Spinal cord (tissue), 10 donors: Measurements from ENCODE around the gene NRARP. TPM values are rescaled to one million over a fixed set of nuclear protein-coding genes. Genes with fewer than 3 reads are reported as not detected.

ENCODE experiments used
- DNase-seq, 6 donors: peaks; one replicate each; pipeline versions ENCODE4 v3.0.0 to v3.0.0-alpha.2; 2013 to 2015; ENCODE audit warnings: low spot score in 6 of 6, low read depth in 4 of 6
- H3K27ac ChIP-seq: one replicate; pipeline ENCODE4 v1.5.1; 2013; ENCODE audit warnings: low read depth, low read length, control low read depth
- H3K27me3 ChIP-seq: one replicate; pipeline ENCODE4 v1.6.1; 2013; ENCODE audit warnings: low read length; ENCODE audit not compliant: control insufficient read depth, insufficient read depth
- H3K36me3 ChIP-seq: one replicate; pipeline ENCODE4 v1.6.1; 2013; ENCODE audit warnings: low read length; ENCODE audit not compliant: control insufficient read depth, insufficient read depth
- H3K4me1 ChIP-seq: one replicate; pipeline ENCODE4 v1.6.1; 2013; ENCODE audit warnings: low read length; ENCODE audit not compliant: control insufficient read depth, insufficient read depth
- H3K4me3 ChIP-seq: one replicate; pipeline ENCODE4 v1.5.1; 2013; ENCODE audit warnings: low read depth, low read length, control low read depth
- H3K9me3 ChIP-seq: one replicate; pipeline ENCODE4 v1.6.1; 2013; ENCODE audit warnings: low read length; ENCODE audit not compliant: control insufficient read depth, insufficient read depth
- WGBS: methylation state at CpG from one replicate; pipeline ENCODE4 v1.1.5; 2013; ENCODE audit warnings: missing lambda C conversion rate; ENCODE audit not compliant: insufficient coverage; 5-methylcytosine and 5-hydroxymethylcytosine counted together
- polyA plus RNA-seq, 2 donors: library from polyadenylated mRNA; unstranded; fragments of 120-200 nt; gene quantifications; one replicate each; pipeline ENCODE4 v1.2.1, GENCODE V29; 2013; ENCODE audit not compliant: insufficient read length in 2 of 2
- total RNA-seq, 2 donors: library from RNA; depleted of rRNA in 1 of 2; stranded (reverse); fragments of 120-200 nt in 1 of 2; fragments of >200 nt in 1 of 2; gene quantifications; one replicate each; pipeline versions ENCODE4 v1.2.3 to v1.2.4, GENCODE V29; 2013 to 2014
- donor health status: healthy.

Gene NRARP
- total and polyA plus RNA-seq, 4 donors, result 3.2 to 15.8 (median 9.8) TPM

- no peaks in the 10 kb centered on the region for H3K27me3 ChIP-seq
- 87% methylated on average over 22 of the region's 29 CpGs for WGBS
- no peak overlapping the region for H3K4me3 ChIP-seq
- H3K9me3 ChIP-seq, result no peaks in the 10 kb centered on the region
- no peak overlapping the region for H3K27ac ChIP-seq
- peaks cover 33% of the 10 kb centered on the region for H3K4me1 ChIP-seq
- peaks cover 14% of the 10 kb centered on the region for H3K36me3 ChIP-seq
- DNase-seq, result no peak
Measured at GRCh38 chr9:137293482-137294090, 8.5 kb downstream of the NRARP start.

- H3K4me1 ChIP-seq, result peaks cover 28% of the 10 kb centered on the region
- no peak for DNase-seq
- 72% methylated on average over 10 of the region's 15 CpGs for WGBS
- H3K4me3 ChIP-seq, result no peak overlapping the region
- H3K9me3 ChIP-seq, result no peaks in the 10 kb centered on the region
- H3K27me3 ChIP-seq, result no peaks in the 10 kb centered on the region
- H3K27ac ChIP-seq, result no peak overlapping the region
- H3K36me3 ChIP-seq, result peaks cover 9% of the 10 kb centered on the region
Measured at GRCh38 chr9:137293094-137293481, 9.0 kb downstream of the NRARP start.

- no peaks in the 10 kb centered on the region for H3K36me3 ChIP-seq
- H3K27ac ChIP-seq, result no peak overlapping the region
- peaks cover 2% of the 10 kb centered on the region for H3K27me3 ChIP-seq
- H3K4me3 ChIP-seq, result no peak overlapping the region
- WGBS, result 14% methylated on average over 4 of the region's 14 CpGs
- peak in 2 of 6 donors; percentile 66 to 68 for DNase-seq
- no peaks in the 10 kb centered on the region for H3K4me1 ChIP-seq
- H3K9me3 ChIP-seq, result no peaks in the 10 kb centered on the region
Measured at GRCh38 chr9:137286975-137287383, 15.1 kb downstream of the NRARP start.

- no peaks in the 10 kb centered on the region for H3K9me3 ChIP-seq
- no peak overlapping the region for H3K4me3 ChIP-seq
- H3K36me3 ChIP-seq, result peaks cover 7% of the 10 kb centered on the region
- peaks cover 48% of the 10 kb centered on the region for H3K27me3 ChIP-seq
- H3K27ac ChIP-seq, result no peak overlapping the region
- peak in 1 of 6 donors; percentile 7 for DNase-seq
- peaks cover 26% of the 10 kb centered on the region for H3K4me1 ChIP-seq
- WGBS, result 15% methylated on average over 35 of the region's 39 CpGs
Measured at GRCh38 chr9:137281345-137282116, 20.5 kb downstream of the NRARP start.

- no peak overlapping the region for H3K4me3 ChIP-seq
Measured at GRCh38 chr9:137280474-137281344, 21.4 kb downstream of the NRARP start.

GRCh38 chr9:137279741-137280473 lies 22.2 kb downstream of the NRARP start:
- no peak overlapping the region for H3K4me3 ChIP-seq
- H3K9me3 ChIP-seq, result no peaks in the 10 kb centered on the region
- peaks cover 35% of the 10 kb centered on the region for H3K4me1 ChIP-seq
- H3K27me3 ChIP-seq, result peaks cover 54% of the 10 kb centered on the region
- peaks cover 18% of the 10 kb centered on the region for H3K36me3 ChIP-seq
- no peak overlapping the region for H3K27ac ChIP-seq
- peak in 1 of 6 donors; percentile 1 for DNase-seq
- WGBS, result 65% methylated on average over 38 of the region's 41 CpGs

More at GRCh38 chr9:137280474-137281344, 21.4 kb downstream of the NRARP start:
- Histone ChIP-seq H3K4me1 (peaks cover 32% of the 10 kb centered on the region), H3K27me3 (peaks cover 54% of the 10 kb centered on the region), H3K27ac (no peak overlapping the region), H3K9me3 (no peaks in the 10 kb centered on the region), H3K36me3 (peaks cover 11% of the 10 kb centered on the region)
- 11% methylated on average over 79 of the region's 85 CpGs for WGBS
- DNase-seq, result peak in 1 of 6 donors; percentile 8

GRCh38 chr9:137278721-137279711 lies 23.1 kb downstream of the NRARP start:
- Histone ChIP-seq H3K4me1 (peaks cover 39% of the 10 kb centered on the region), H3K36me3 (peaks cover 26% of the 10 kb centered on the region), H3K4me3 (no peak overlapping the region), H3K27ac (no peak overlapping the region), H3K9me3 (no peaks in the 10 kb centered on the region), H3K27me3 (peaks cover 54% of the 10 kb centered on the region)
- WGBS, result 42% methylated on average over 139 of the region's 139 CpGs
- DNase-seq, result peak in 1 of 6 donors; percentile 3

GRCh38 chr9:137278061-137278701 lies 23.9 kb downstream of the NRARP start:
- H3K9me3 ChIP-seq, result no peaks in the 10 kb centered on the region
- H3K4me3 ChIP-seq, result peak overlapping the region; percentile 36
- H3K27me3 ChIP-seq, result peaks cover 54% of the 10 kb centered on the region
- peak overlapping the region; percentile 52 for H3K27ac ChIP-seq
- WGBS, result 7% methylated on average over 53 of the region's 54 CpGs
- peaks cover 39% of the 10 kb centered on the region for H3K4me1 ChIP-seq
- H3K36me3 ChIP-seq, result peaks cover 34% of the 10 kb centered on the region
- peak in 1 of 6 donors; percentile 7 for DNase-seq
